ENCODE results near the gene SCAPER.

The SCAPER gene

DNA sequence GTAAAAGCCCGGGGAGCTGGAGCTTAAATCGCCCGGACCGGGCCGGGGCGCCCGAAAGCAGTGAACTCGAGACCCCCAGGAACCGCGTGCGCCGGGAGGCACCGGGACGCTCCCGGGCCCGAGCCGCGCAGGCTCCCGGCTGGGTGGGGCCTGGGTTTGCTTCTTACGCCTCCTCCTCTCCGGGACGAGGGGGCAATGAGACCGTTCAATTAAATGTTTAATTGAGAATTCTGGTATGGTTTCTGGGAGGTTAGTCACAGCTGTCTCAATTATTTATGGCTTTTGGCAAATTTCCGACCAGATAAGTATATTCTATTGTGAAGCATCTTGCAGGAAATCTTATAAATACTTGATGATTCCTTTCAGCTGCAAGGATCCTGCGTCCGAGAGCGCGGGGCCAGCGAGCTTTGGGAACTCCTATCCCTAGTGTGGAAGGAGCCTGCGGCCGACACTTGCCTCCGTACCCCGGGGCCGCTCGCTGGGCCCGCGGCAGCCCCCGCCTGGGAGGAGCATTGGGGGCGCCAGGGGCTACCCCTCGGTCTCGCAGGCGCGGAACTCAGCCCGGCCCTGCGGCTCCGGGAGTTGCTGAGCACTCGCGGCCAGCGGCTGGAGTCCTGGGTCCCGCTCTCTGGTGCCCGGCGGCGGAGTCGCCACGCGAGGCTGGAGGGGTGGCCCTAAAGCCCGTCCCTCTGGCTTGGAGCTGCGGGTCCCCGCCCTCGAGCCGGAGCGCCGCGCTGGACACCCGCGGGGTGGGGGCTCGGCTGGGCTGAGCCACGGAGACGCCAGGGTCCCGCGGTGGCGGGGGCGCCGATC lies 558.3 kb downstream of the SCAPER start:
- peak; percentile 37 for DNase-seq

DNA sequence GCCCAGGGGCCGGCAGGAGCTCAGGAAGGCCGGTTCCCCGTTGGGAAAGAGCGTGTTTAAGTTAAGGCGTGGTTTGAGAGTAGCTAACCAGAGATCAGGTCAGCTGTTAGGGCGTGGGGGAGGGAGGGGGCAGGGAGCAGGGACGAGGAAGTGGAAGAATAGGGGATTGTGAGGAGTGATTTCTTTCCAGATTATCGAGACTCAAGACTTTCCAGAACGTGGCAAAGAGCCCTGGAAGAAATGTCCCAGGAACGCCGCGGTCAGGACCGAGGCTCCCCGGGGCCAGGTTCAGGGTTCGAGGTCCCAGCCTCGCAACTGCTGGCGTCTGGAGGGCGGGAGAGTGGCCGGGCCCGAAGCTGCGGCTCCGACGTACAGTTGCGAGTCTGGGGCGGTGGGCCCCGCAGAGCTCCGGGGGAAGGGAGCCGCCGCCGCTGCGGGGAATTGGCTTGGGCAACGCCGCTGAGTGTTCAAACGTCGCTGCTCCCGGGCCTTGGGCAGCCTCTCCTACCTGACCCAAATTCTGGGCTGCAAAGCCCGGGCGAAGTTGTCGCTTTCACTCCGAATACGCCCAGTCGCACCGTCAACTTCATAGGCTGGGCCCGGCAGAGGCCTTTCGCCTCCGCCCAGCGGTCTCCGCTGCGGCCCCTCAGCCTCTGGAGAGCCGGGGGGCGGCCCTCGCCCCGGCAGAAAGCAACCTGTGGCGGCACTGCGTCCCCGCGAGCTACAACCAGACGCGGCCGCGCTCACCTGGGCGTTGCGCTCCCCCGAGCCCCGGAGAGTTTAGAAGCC lies 559.1 kb downstream of the SCAPER start:
- DNase-seq, result peak; percentile 37

- DNase-seq, result peak; percentile 45
Measured at GRCh38 chr15:76345583-76345879, 559.6 kb downstream of the SCAPER start.

- DNase-seq, result peak; percentile 45
Measured at GRCh38 chr15:76344893-76345582, 560.1 kb downstream of the SCAPER start.

- DNase-seq, result no peak
Measured at GRCh38 chr15:76343313-76343996, 561.7 kb downstream of the SCAPER start.

DNA sequence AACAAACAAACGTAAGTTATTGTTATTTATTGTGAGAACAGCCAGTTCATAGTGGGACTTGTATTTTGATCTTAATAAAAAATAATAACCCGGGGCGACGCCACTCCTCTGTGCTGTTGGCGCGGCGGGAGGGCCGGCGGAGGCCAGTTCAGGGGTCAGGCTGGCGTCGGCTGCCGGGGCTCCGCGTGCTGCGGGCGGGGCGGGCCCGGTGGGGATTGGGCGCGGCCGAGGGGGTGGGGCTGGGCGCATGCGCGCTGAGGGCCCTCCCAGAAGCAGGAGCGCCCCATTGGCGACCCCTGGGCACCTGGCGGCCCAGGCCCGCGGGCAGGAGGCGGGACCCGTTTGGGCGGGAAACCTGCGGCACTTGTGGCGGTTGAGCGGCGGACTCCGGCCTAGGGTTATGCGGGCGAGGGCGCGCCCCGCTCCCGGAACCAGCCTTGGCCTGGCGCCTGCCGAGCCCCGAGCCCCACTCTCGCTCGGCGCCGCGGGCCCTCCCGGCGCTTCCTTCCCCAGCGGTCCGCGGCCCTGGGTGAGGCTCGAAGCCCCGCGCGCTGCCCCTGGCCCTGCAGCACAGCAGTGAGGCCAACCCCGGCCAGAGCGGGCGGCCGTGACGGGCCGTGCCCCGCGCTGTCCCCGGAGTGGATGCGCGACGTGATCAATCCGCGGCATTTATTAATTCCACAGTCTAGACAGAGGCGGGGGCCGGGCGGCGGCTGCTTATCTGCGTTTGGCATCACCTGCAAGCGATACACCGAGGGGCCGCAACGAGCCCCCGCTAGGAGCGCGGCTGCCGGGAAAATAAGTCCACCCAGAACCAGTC lies 562.5 kb downstream of the SCAPER start:
- no peak for DNase-seq

DNA sequence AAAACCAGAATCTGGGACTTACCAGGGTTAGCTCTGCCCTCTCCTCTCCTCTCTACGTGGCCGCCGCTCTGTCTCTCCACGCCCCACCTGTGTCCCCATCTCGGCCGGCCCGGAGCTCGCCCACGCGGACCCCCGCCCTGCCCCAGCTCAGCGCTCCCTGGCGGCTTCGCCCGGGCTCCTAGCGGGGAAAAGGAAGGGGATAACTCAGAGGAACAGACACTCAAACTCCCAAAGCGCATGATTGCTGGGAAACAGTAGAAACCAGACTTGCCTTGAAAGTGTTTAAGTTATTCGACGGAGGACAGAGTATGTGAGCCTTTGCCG lies 563.1 kb downstream of the SCAPER start:
- DNase-seq, result peak; percentile 40

GRCh38 chr15:76341366-76342057 lies 563.6 kb downstream of the SCAPER start:
- DNase-seq, result peak; percentile 77

GRCh38 chr15:76340803-76341365 lies 564.3 kb downstream of the SCAPER start:
- peak; percentile 77 for DNase-seq

GRCh38 chr15:76340198-76340802 lies 564.8 kb downstream of the SCAPER start:
- DNase-seq, result peak; percentile 50

DNA sequence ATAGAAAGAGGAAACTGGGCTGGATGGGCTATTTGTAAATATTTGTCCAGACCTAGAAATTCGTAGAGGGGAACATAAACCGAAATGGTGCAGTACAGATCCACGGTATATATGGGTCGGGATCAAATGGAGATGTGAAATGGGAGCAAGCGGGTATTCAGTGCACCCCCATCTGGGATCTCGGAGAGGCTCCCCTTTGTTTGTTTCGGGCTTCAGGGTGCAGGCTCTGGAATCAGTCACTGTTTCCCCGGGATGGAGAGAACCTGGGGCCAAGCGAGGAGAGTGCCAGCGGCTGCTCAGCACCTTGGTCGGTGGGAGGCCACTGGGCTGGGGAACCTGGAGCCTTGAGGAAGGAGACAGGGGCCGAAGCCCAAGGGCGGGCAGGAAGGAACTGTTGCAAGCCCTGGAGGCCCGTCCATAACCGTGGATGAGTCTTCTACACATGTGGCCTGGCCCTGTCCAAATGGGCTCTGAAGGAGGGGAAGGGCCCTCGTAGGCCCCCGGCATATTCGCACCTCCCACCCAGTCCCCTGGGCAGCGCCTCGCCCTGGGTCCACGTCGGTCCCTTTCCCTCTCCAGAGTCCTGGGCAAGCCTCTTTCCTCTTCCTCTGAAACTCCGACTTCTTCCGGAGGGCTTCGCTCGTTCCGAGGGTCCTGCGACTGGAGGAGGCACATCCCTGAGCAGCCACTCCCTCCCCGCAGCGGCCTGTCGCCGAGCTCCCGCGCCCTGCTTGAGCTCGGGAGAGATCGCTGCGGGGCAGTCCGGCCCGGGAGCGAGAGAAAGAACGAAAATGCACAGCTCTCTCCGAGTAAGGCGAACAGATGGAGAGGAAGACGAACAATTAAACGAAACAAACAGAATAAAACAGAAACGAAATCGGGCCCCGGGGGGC lies 565.6 kb downstream of the SCAPER start:
- DNase-seq, result no peak

GRCh38 chr15:76338486-76339304 lies 566.4 kb downstream of the SCAPER start:
- DNase-seq, result no peak

GRCh38 chr15:76337696-76338485 lies 567.2 kb downstream of the SCAPER start:
- DNase-seq, result no peak

GRCh38 chr15:76337059-76337695 lies 568.0 kb downstream of the SCAPER start:
- DNase-seq, result no peak

DNA sequence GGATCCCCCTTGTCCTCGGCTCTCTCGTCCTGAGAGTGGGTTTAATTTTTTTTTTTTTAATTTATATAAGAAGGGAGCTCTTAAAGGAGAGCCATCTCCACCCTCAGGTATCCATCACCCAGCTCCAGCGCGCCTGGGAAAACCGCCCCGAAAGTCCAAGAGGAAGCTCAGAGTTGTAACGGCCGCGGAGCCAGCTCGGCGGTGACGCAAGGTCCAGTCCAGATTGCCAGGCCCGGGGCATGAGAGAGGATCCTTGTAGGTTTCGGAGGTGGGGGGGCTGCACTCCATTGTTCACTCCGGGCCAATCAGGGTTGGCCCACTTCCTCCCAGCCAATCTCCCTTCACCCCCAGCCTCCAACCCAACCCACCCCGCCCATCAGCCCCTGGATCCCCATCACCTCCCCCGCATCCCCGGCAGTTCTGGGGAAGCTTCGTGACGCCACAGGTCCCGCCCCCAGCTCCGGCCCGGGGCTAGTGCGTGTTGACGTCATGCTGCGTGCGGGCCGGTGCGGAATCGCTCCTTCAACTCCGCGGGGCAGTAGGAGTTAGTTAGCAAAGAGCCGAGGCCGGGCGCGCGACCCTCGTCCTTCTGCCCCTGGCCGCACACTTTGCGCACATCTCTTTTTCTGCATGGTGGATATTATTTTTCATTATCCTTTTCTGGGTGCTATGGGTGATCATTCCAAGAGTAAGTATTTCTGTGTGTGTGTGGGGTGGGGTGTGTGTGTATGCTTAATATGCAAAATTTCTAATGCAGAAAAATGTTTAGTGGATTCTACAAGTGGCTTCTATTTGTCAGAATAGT lies 568.7 kb downstream of the SCAPER start, which contains the start of gene ISL2:
Gene ISL2, plus strand, starts transcription at position 520 of the 805 bp plus-strand sequence. Its CDS starts 111 bp downstream, at position 631.
- DNase-seq, result no peak

All from NCI-H2171 treated with DMSO at 0.1 percent for 48 hours (cell line).